ENCODE data around the gene MAML3. TPM values are rescaled to one million over a fixed set of nuclear protein-coding genes. Genes with fewer than 3 reads are reported as not detected.

The MAML3 gene
- total and polyA plus RNA-seq, 2 experiments from 2014 or later, result 4.1 to 11.2 TPM

GRCh38 chr4:139865537-139865936 lies 288.4 kb downstream of the MAML3 start:
- TF ChIP-seq EZH2 (IDR thresholded peaks at IDR 0.05; ENCODE audit: borderline replicate concordance) (no peak), EZH2phosphoT487 (IDR thresholded peaks at IDR 0.05; ENCODE audit: low read depth, severe bottlenecking, unreplicated experiment) (no peak), CTCF (IDR thresholded peaks at IDR 0.05; ENCODE audit: poor library complexity) (no peak)
- H3K27ac ChIP-seq, result no peak overlapping the region
- no peaks in the 10 kb centered on the region for H3K36me3 ChIP-seq (replicated peaks; ENCODE audit: insufficient read depth, low read depth)
- DNase-seq (ENCODE audit: low spot score), result no peak
- no peaks in the 10 kb centered on the region for H3K4me1 ChIP-seq (ENCODE audit: insufficient read depth)
- WGBS (ENCODE audit: low lambda C conversion rate, missing lambda C conversion rate), result 98% methylated on average over 5 of the region's 5 CpGs
- no peak overlapping the region for H3K4me2 ChIP-seq
- no peaks in the 10 kb centered on the region for H3K79me2 ChIP-seq
- H3K4me3 ChIP-seq, result no peak overlapping the region
- no peaks in the 10 kb centered on the region for H3K9me2 ChIP-seq (replicated peaks; ENCODE audit: insufficient read depth)
- H2AFZ ChIP-seq, result no peak overlapping the region
- no peaks in the 10 kb centered on the region for H3K9me3 ChIP-seq (ENCODE audit: low read depth)
- H3K27me3 ChIP-seq, result no peaks in the 10 kb centered on the region
- H4K20me1 ChIP-seq (ENCODE audit: insufficient read depth, poor library complexity, severe bottlenecking), result no peaks in the 10 kb centered on the region

- Histone ChIP-seq H3K27ac (no peak overlapping the region), H3K27me3 (no peaks in the 10 kb centered on the region), H3K4me1 (ENCODE audit: insufficient read depth) (no peaks in the 10 kb centered on the region), H3K9me3 (ENCODE audit: low read depth) (no peaks in the 10 kb centered on the region), H3K36me3 (replicated peaks; ENCODE audit: insufficient read depth, low read depth) (no peaks in the 10 kb centered on the region), H3K79me2 (no peaks in the 10 kb centered on the region), H2AFZ (no peak overlapping the region), H4K20me1 (ENCODE audit: insufficient read depth, poor library complexity, severe bottlenecking) (no peaks in the 10 kb centered on the region), H3K4me3 (no peak overlapping the region), H3K9me2 (replicated peaks; ENCODE audit: insufficient read depth) (no peaks in the 10 kb centered on the region), H3K4me2 (no peak overlapping the region)
- no peak for DNase-seq (ENCODE audit: low spot score)
- no peak for TF ChIP-seq EZH2 (IDR thresholded peaks at IDR 0.05; ENCODE audit: borderline replicate concordance)
- no peak for TF ChIP-seq EZH2phosphoT487 (IDR thresholded peaks at IDR 0.05; ENCODE audit: low read depth, severe bottlenecking, unreplicated experiment)
- no peak for TF ChIP-seq CTCF (IDR thresholded peaks at IDR 0.05; ENCODE audit: poor library complexity)
- 90% methylated on average over 3 of the region's 3 CpGs for WGBS (ENCODE audit: low lambda C conversion rate, missing lambda C conversion rate)
Observed at GRCh38 chr4:139863531-139863930, 290.5 kb downstream of the MAML3 start.

GRCh38 chr4:139861471-139861870 lies 292.5 kb downstream of the MAML3 start:
- no peak overlapping the region for H3K27ac ChIP-seq
- WGBS (ENCODE audit: low lambda C conversion rate, missing lambda C conversion rate), result 87% methylated on average over 4 of the region's 4 CpGs
- no peaks in the 10 kb centered on the region for H3K36me3 ChIP-seq (replicated peaks; ENCODE audit: insufficient read depth, low read depth)
- H3K79me2 ChIP-seq, result peaks cover 5% of the 10 kb centered on the region
- H3K27me3 ChIP-seq, result no peaks in the 10 kb centered on the region
- no peaks in the 10 kb centered on the region for H3K9me2 ChIP-seq (replicated peaks; ENCODE audit: insufficient read depth)
- no peak overlapping the region for H3K4me3 ChIP-seq
- H3K4me2 ChIP-seq, result no peak overlapping the region
- H3K4me1 ChIP-seq (ENCODE audit: insufficient read depth), result peaks cover 11% of the 10 kb centered on the region
- H4K20me1 ChIP-seq (ENCODE audit: insufficient read depth, poor library complexity, severe bottlenecking), result no peaks in the 10 kb centered on the region
- DNase-seq (ENCODE audit: low spot score), result no peak
- no peak overlapping the region for H2AFZ ChIP-seq
- TF ChIP-seq EZH2 (IDR thresholded peaks at IDR 0.05; ENCODE audit: borderline replicate concordance) (no peak), CTCF (IDR thresholded peaks at IDR 0.05; ENCODE audit: poor library complexity) (no peak), EZH2phosphoT487 (IDR thresholded peaks at IDR 0.05; ENCODE audit: low read depth, severe bottlenecking, unreplicated experiment) (no peak)
- H3K9me3 ChIP-seq (ENCODE audit: low read depth), result no peaks in the 10 kb centered on the region

All from hepatocyte (in vitro differentiated cells).